GM18519 (cell line): Measurements from ENCODE around the gene METTL1.
"Not testable (repeated sequence)": the region's sequence is repeated elsewhere in the genome, so short reads cannot be mapped to it uniquely, and the experiment has no call there.

Experiments used
- ATAC-seq: cut with Tn5 transposase; IDR thresholded peaks from one replicate; pipeline ENCODE4 v1.9.1; 2021; ENCODE audit warnings: mild to moderate bottlenecking, moderate library complexity; ENCODE audit not compliant: unreplicated experiment, low FRiP score

METTL1 gene

DNA sequence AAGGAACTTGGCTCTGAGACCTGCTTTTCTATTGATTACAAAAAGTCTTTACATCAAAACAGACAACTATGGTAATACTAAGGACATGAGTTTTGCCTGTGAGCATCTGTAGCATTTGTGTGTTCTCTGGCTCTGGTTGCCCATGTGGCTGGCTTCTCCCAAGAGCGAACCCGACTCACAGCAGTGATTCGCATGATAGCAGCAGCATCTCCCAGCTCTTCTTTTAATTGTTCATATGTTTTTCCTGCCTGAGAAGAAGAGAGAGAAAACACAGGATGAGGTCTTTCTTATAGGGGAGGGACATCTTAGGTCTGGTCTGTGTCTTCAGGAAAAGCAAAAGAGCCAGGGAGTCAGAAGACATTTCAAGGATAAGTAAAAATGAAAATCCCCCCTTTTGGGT lies 29.1 kb upstream of the METTL1 start:
- ATAC-seq, result no peak

DNA sequence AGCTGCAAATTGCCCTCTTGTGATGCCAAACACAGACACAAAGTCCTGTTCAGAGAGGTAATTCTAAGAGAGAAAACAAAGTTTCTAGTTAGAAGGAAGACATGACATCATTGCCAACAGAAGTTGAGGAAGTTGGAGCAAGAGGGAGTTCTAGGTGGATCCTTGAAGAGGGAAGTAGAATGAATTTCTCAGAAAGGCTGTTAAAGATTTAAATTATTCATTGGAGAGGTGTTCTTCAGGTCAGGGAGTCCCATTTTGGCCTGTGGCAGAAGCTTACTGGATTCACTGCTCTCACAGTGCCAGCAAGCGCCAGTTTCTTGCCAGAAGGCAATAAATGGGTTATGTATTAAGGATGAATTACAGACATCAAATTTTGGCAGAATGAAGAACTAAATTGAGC lies 26.0 kb upstream of the METTL1 start:
- ATAC-seq, result no peak

DNA sequence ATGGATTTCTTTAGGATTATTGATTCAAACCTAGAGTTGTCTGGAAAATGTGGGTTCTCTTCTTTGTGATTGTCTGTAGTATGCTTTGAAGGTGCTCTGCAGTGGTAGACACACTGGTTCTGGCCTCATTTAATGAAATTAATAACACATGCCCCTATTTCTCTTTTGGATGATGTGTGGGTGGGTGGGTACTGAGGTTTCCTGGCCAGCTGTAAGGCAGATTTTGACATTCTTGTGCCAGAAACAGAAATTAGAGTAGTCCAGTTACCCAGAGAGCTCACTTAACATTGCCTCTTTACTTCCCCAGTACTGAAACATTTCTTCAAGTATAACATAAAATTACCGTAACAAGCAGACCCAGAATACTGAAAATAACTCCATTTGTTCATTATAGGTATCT lies 25.1 kb upstream of the METTL1 start:
- ATAC-seq, result no peak

DNA sequence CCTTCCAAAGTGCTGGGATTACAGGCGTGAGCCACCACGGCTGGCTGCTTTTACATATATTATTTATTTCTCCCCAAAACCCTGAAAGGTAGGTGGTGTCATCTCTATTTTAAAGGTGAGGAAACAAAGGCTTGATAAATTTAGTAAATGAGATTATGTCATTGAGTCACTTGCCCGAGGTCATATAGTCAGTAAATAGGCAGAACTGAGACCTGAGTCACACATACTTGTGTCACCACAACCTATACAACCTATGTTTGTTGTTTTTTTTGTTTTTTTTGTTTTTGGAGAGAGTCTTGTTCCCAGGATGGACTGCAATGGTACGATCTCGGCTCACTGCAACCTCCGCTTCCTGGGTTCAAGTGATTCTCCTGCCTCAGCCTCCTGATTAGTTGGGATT lies 23.4 kb upstream of the METTL1 start:
- ATAC-seq, result no peak

DNA sequence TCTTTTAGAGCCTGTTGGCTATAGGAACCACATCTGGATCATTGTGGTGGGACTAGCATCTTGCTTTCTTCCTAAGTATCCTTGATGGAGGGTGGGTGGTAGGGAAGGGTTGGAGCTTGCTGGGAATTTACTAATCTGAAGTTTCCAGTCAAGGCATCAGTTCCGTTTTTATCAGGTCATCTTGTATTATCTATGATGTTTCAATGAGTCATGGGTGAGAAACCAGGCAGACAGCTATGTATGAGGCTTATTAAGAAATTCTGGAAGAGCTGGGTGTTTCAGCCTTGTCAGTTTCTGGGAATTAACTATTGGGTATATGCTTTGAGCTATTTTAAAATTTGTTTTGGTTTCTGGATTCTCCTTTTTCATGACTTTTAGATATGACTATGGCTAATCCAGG lies 22.0 kb upstream of the METTL1 start:
- ATAC-seq, result no peak

DNA sequence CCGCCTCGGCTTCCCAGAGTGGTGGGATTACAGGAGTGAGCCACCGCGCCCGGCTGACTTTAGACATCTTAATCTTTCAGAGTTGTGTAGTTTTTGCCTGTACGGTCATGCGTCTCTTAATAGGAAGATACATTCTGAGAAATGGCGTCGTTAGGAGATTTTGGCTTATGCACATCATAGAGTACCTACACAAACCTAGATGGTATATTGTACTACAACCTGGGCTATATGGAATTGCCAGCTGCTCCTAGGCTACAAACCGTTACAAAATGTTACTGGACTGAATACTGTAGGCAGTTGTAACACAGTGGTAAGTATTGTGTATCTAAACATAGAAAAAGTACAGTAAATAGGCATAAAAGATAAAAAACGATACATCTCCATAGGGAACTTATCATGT lies 12.0 kb upstream of the METTL1 start:
- no peak for ATAC-seq

DNA sequence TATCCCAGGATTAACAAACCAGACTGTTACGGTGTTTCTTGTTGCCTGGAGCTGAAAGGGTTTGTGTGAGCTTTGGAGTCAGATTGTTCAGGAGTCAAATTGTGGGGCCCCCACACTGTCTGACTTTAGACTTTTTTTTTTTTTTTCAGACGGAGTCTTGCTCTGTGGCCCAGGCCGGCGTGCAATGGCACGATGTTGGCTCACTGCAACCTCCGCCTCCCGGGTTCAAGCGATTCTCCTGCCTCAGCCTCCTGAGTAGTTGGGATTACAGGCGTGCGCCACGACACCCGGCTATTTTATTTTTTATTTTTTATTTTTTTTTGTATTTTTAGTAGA lies 11.5 kb upstream of the METTL1 start:
- ATAC-seq, result no peak

DNA sequence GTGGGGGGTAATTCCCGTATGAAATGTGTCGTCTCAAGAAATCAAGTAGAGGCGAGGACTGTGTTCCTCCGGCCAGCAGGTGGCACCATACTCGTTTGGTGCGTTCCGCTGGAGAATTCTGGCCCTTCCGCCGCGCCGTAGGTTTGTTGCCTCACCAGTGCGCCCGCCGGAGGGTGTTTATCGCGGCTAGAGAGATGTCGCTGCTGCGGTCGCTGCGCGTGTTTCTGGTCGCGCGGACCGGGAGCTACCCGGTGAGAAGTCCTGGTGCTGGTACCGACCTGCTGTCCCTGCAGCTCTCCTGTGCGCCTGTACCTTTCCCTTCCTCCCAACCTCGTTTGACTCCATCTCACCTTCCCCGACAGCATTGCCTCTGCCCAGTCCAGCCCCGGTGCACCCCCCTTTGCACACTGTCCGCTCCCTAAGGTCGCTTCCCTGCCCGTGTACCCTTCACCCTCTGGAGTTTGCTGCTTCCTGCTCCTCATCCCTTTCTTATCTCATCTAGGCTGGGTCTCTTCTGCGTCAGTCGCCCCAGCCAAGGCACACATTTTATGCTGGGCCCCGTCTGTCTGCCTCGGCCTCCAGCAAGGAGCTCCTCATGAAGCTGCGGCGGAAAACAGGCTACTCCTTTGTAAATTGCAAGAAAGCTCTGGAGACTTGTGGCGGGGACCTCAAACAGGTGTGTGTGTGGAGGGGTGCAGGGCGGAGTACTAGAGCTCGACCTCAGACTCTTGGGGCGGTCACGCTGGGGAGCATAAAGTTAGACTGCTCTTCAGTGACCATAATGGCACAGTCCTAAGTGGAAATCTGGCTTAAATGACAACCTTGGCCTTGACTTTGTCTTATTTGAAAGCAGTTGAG lies 10.9 kb upstream of the METTL1 start, which contains the start of gene TSFM:
Gene TSFM (plus strand): TSS at position 180 of the 858 bp plus-strand sequence. CDS start 15 bp downstream, at position 195.
- peak; percentile 49 for ATAC-seq

DNA sequence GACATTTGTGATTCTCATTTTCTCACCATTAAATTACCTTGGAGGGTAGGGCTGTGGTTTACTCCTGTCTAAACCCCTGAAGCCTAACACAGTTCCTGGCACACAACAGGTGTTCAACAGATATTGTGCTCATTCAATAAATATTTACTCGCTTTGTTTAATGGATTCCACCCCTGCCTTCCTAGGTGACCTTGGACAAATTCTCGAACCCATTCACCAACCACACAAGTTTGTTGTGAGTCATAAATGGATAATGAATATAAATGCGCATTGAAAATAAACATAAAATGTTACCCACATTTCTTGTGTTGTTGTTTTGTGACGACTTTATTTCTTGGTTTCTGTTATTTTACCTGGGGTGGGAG lies 10.3 kb upstream of the METTL1 start:
- no peak for ATAC-seq

DNA sequence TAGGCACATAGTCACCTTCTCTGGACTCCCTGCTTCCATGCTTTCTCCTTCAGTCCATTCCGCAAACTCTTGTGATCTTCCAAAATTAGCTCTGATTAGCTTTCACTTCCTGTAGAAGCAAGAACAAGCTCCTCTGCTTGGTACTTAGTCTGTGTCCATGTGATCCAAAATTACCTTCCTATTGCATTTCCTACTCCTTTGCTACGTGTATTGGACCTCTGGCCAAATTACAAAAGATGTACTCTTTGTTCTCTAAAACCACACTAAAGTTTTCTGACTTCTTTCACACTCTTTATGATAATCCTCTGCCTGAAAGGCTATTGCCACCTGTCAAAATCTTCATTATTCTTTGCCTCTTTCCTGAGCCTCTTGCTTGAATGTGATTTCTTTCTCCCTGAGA lies 9.9 kb upstream of the METTL1 start:
- no peak for ATAC-seq

DNA sequence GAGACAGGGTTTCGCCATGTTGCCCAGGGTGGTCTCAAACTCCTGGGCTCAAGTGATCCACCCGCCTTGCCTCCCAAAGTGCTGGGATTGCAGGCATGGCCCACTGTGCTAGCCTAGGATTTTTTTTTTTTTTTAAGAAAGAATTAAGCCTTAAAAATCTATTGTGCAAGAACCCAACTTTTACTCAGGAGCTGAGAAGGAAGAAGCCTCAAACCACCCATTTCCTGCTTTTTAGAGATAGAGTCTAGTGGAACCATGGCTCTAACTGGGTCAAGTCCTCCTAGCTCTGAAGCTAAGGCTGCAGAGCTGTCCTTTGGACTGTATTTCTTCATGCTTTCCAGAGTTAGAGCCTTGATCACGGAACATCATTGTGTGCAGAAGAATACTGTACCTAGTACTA lies 9.3 kb upstream of the METTL1 start:
- ATAC-seq, result no peak

DNA sequence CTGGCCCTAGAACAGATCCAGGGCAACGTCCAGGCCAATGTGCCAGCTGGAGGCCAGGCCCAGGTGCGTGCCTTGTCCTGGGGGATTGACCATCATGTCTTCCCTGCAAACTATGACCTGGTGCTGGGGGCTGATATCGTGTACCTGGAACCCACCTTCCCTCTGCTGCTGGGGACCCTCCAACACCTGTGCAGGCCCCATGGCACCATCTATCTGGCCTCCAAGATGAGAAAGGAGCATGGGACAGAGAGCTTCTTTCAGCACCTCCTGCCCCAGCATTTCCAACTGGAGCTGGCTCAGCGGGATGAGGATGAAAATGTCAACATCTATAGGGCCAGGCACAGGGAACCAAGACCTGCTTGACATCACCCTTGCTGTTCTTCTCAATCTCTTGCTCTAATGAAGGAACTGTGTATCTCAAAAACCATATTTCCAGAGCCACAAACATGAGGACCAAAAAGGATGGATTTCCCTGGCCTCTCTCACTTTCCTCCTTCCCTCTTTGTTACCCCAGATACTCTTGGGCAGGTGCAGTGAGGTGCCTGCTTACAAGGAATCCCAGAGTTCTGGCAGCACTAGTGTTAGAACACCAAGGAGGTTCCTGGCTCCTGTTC lies 8.5 kb upstream of the METTL1 start:
- no peak for ATAC-seq

DNA sequence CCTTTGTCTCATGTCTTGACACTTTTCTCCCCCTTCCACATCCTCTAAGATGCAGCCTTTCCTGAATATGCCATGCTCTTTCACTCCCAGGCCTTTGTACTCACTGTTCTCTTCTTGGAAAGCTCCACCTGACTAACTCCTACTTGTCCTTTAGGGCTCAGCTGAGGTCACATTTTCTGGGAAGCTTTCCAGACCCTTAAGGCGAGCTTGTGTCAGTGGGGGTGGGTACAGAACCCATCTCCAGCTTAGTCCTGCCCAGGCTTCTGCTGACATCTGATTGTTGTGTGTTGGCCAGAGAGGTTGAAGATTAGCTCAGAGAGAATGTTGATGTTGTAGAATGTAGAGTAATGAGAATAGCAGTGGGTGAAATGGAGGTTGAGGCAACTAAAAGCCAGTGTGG lies 7.8 kb upstream of the METTL1 start:
- no peak for ATAC-seq

DNA sequence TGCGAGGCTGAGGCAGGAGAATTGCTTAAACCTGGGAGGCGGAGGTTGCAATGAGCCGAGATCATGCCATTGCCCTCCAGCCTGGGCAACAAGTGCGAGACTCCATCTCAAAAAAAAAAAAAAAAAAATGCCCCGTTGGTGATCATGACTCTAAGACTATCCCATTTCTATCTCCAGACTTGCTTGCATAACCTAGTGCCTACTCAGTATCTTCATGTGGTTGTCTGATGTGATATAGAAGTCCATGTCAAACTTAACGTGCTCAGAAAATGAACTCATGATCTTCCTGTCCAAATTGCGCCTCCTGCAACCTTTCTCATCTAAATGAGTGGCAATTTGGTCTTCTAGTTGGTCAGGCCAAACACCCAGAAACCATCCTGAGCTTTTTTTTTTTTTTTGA lies 6.0 kb upstream of the METTL1 start:
- ATAC-seq, result no peak

DNA sequence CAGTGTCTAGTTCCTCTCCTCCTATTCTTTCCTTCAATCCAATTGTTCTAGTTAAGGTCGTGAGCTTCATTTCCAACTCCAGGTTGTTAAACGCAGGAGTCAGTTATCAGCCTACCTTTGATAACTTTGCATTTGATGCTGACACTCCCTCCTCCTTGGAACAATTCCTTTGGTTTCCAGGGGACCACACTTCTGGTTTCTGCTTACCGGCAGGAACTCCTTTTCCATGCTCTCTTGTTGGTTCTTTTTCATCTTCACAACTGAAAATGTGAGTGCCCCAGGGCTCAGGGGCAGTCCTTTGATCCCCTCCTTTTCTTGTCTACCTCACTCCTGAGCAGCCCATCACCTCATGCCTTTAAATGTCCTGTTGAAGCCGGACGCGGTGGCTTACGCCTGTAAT lies 5.5 kb upstream of the METTL1 start:
- no peak for ATAC-seq

DNA sequence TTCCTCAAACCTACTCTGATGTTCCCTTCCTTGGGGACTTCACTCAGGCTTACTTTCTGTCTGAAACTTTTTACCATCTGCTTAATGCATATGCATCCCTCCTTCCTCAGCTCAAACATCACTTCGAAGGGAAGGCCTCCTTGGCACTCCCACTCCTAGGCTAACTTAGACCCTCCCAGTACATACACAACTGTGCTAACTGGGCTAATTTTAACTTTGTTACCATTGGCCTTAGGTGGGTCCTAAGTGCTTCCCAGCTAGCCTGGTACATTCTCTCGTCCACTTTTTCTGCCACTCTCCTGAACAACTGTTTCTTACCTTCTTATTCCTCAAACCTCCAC lies 4.3 kb upstream of the METTL1 start:
- ATAC-seq, result no peak

DNA sequence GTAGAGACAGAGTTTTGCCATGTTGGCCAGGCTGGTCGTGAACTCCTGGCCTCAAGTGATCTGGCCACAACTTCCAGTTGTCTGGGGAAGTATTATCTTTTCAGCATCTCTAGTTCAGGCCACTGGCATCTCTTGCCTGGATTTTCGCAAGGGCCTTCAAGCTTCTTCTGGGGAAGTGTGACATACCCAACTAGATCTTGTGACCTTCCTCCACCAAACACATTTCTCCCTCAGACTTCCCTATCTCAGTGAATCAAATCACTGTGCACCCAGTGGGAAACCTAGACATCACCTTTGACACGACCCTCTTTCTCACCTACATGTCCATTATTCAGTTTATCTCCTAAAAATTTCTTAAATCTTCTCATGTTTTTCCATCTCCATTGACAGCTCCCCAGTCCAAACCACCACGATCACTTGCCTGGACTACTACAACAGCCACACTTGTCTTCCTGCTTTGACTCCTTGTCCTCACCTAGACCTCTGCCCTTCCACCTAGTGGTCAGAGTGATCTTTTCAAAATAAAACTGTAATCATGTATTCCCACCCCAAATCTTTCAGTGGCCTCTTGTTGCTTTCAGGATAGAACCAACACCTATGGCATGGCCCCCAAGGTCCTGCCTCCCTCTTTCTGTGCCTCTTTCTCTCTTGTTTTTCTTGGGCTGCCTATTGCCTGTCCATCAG lies 3.8 kb upstream of the METTL1 start:
- ATAC-seq, result no peak

DNA sequence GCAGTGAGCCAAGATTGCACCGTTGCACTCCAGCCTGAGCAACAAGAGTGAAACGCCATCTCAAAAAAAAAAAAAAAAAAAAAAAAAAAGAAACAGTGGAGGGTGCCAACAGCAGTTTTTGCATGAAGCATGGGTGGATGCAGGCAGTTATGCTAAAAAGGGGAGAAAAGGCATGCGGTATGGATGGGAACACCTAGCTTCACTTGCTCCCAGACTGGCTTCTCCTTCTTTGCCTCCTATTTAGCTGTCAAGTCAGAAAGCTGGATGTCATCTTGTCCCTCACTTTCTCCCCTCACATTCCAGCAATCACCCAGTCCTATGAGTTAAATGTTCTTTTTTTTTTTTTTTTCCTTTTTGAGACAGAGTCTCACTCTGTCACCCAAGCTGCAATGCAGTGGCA lies 3.1 kb upstream of the METTL1 start:
- no peak for ATAC-seq

DNA sequence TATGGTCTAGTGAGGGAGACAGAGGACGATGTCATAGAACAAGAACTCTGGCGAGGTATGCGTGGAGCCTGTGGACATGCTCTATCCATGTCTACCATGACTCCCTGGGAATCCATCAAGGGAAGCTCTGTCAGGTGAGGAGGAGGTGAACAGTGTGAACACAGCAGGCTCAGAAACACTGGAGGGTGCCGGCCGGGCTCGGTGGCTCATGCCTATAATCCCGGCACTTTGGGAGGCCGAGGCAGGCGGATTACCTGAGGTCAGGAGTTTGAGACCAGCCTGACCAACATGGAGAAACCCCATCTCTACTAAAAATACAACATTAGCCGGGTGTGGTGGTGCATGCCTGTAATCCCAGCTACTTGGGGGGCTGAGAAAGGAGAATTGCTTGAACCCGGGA lies 2.7 kb upstream of the METTL1 start:
- ATAC-seq, result not testable (repeated sequence)

DNA sequence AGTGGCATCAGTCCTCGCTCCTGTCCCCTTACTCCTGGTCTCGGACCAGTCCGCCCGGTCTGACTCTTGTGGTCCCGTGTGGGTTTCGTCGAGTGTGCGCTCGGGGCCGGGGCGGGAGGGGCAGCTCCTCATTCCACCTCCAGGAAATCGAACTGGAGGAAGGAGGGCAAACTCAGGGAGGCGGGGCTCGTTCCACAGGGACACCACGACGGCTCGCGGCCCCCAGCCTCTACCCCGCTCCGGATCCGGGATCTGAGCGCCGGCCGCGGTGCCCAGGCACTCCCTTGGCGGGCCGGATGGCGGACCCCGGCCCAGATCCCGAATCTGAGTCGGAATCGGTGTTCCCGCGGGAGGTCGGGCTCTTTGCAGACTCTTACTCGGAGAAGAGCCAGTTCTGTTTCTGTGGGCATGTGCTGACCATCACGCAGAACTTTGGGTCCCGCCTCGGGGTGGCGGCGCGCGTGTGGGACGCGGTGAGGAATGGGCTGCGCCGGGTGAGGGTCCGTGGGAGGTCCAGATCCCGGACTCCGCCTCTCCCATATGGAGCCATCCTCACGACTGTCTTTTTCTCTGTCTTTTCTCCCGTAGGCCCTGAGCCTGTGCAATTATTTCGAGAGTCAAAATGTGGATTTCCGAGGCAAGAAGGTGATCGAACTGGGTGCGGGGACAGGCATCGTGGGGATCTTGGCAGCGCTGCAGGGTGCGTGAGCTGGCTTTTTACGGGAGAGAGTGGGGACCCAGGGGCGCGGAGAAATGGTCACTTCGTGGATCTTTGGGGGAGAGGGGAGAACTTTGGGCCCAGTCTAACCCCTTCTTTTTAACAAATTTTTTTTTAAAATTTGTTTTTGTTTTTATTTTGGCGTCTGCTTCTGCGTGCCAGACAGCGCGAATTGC lies 771 bp upstream of the METTL1 start, which contains the start of gene EEF1AKMT3:
Gene EEF1AKMT3 (plus strand): TSS at position 186 of the 894 bp plus-strand sequence. CDS start 111 bp downstream, at position 297.
- ATAC-seq, result no peak
